Measurements from ENCODE around the gene CYP27A1. TPM values are rescaled to one million over a fixed set of nuclear protein-coding genes. Genes with fewer than 3 reads are reported as not detected.

CYP27A1 gene
- total and polyA plus RNA-seq, 4 donors = 19.3 to 50.6 (median 36.1) TPM

DNA sequence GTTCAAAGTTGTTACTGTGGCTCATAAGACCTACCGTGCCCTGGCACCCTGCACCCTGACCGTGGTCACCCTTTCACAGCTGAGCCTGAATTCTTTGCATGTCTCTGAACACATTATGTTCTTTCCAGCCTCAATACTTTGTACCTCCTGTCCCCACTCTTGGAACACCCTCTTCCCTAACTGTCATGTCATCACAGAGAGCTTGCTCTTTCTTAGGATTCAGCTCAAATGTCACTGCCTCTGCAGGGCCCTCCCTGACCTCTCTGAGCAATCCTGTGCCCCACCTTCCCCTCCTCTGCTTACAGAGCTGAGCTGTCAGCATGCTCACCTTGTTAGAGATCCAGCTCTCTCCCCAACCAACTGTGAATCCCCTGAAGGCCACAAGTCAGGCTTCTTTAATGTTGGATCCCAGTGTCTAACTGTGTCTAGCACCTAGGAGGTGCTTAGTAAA, 34.6 kb downstream of the CYP27A1 start:
- peaks cover 0 to 18% of the 10 kb centered on the region in 2 donors for H3K36me3 ChIP-seq (ENCODE audit: control insufficient read depth in 1 of 2, insufficient read depth in 2 of 2, low read length in 1 of 2)
- no peaks in the 10 kb centered on the region for H3K9me3 ChIP-seq (ENCODE audit: control insufficient read depth, low read length)
- H3K27me3 ChIP-seq (ENCODE audit: control insufficient read depth in 1 of 2, insufficient read depth in 2 of 2, low read length in 1 of 2) = no peaks in the 10 kb centered on the region
- DNase-seq = no peak
- no peak overlapping the region for H3K27ac ChIP-seq (ENCODE audit: low read depth in 1 of 2, low read length in 2 of 2)
- ATAC-seq (ENCODE audit: low FRiP score) = no peak
- H3K4me3 ChIP-seq (ENCODE audit: low read length in 2 of 2) = no peak overlapping the region
- no peaks in the 10 kb centered on the region for H3K4me1 ChIP-seq (ENCODE audit: control insufficient read depth in 1 of 2, insufficient read depth in 2 of 2, low read length in 2 of 2)
- intact Hi-C loops (cut with DNase I) = no loop called here
- WGBS, 2 donors = 85 to 90% methylated on average over 2 of the region's 2 CpGs

DNA sequence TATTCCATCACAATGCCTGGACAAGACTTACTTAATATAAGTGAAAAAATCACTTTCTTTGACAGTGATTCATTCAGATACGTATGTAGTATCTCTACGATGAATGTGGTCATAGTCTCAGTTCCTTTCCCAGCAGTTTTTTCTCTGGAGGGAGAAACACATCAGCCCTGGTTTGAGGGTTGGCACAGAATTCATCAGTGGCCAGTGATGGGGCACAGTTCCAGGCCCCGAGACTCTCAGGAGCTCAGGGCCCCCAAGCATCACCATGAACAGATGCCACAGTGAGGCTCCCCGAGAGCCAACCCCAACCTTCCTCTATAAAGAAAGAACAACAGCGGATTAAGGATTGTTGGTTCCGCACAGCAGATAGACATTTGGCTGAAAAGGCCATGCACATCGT, 37.1 kb downstream of the CYP27A1 start:
- intact Hi-C loops (cut with DNase I) = no loop called here
- ATAC-seq (ENCODE audit: low FRiP score) = no peak
- H3K27ac ChIP-seq (ENCODE audit: low read depth in 1 of 2, low read length in 2 of 2) = no peak overlapping the region
- H3K4me3 ChIP-seq (ENCODE audit: low read length in 2 of 2) = no peak overlapping the region
- no peaks in the 10 kb centered on the region for H3K27me3 ChIP-seq (ENCODE audit: control insufficient read depth in 1 of 2, insufficient read depth in 2 of 2, low read length in 1 of 2)
- 90 to 91% methylated on average over 7 of the region's 7 CpGs for WGBS, 2 donors
- no peak for DNase-seq
- no peaks in the 10 kb centered on the region for H3K4me1 ChIP-seq (ENCODE audit: control insufficient read depth in 1 of 2, insufficient read depth in 2 of 2, low read length in 2 of 2)
- H3K9me3 ChIP-seq (ENCODE audit: control insufficient read depth, low read length) = no peaks in the 10 kb centered on the region
- H3K36me3 ChIP-seq (ENCODE audit: control insufficient read depth in 1 of 2, insufficient read depth in 2 of 2, low read length in 1 of 2) = peaks cover 0 to 9% of the 10 kb centered on the region in 2 donors

DNA sequence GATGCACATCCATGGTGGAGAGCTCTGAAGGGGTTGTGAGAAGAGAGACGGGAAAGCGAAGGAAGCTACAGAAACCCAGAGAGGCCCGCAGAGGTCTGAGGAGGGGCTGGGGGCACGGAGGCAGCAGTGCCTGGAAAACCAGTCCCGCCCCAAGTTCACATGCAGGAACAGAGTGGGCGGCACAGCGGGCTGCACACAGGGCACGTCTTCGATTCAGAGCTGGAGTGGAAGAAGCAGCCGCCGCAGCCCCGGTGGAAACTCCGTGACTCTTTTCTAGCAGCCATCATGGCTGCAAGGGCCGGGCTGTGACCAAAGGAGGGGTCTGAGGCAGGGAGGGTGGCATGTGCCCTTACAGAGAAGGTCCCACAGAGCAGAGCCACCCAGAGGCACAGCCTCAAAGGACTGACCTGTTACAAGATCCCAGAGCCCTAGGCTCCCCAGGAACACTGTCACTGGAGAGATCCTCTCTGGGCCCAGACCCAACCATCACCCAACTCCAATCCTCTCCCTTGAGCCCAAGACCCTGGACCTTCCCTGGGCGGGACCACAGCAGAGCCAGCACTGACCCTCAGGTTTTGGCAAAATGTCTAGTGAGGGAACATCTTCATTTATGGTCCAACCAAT, 38.9 kb downstream of the CYP27A1 start:
- peaks cover 0 to 4% of the 10 kb centered on the region in 2 donors for H3K36me3 ChIP-seq (ENCODE audit: control insufficient read depth in 1 of 2, insufficient read depth in 2 of 2, low read length in 1 of 2)

DNA sequence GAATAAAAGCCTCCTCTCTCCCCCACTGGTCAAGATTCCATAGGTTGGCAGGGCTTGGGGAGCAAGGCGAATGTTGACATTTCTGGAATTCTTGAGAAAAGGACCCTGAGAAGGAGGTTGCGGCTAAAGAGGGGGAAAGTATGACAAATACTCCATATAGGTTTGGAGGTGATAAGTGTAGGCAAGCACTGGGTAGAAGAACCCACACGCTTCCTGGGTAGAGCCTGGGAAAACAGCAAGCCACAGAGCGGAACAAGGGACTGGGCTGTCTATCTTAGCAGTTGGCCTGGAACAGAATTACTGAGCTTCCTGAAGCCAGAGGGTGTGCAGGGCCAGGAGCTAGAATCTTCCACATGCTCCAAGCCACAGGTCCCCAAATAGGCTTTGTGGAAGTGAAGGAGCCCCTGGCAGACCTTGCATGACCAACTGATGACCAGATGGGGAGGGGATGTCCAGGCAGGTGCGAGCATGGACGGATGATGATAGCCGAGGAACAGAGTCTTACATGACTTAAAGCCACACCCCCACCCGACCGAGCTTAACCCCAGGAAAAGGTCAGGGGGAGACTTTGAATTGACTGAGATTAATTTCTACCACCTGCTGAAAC, 39.8 kb downstream of the CYP27A1 start:
- Histone ChIP-seq H3K9me3 (ENCODE audit: control insufficient read depth, low read length) (no peaks in the 10 kb centered on the region), H3K4me1 (ENCODE audit: control insufficient read depth in 1 of 2, insufficient read depth in 2 of 2, low read length in 2 of 2) (no peaks in the 10 kb centered on the region), H3K27me3 (ENCODE audit: control insufficient read depth in 1 of 2, insufficient read depth in 2 of 2, low read length in 1 of 2) (no peaks in the 10 kb centered on the region), H3K27ac (ENCODE audit: low read depth in 1 of 2, low read length in 2 of 2) (no peak overlapping the region), H3K4me3 (ENCODE audit: low read length in 2 of 2) (no peak overlapping the region), H3K36me3 (ENCODE audit: control insufficient read depth in 1 of 2, insufficient read depth in 2 of 2, low read length in 1 of 2) (peaks cover 0 to 2% of the 10 kb centered on the region in 2 donors)
- intact Hi-C loops (cut with DNase I) = no loop called here
- ATAC-seq (ENCODE audit: low FRiP score) (no peak), DNase-seq (no peak)
- WGBS, 2 donors = 80 to 82% methylated on average over 9 of the region's 9 CpGs

More for the DNA sequence above, 38.9 kb downstream of the CYP27A1 start:
- Histone ChIP-seq H3K4me3 (ENCODE audit: low read length in 2 of 2) (no peak overlapping the region), H3K4me1 (ENCODE audit: control insufficient read depth in 1 of 2, insufficient read depth in 2 of 2, low read length in 2 of 2) (no peaks in the 10 kb centered on the region), H3K27ac (ENCODE audit: low read depth in 1 of 2, low read length in 2 of 2) (no peak overlapping the region), H3K9me3 (ENCODE audit: control insufficient read depth, low read length) (no peaks in the 10 kb centered on the region), H3K27me3 (ENCODE audit: control insufficient read depth in 1 of 2, insufficient read depth in 2 of 2, low read length in 1 of 2) (no peaks in the 10 kb centered on the region)
- WGBS, 2 donors = 97 to 98% methylated on average over 15 of the region's 15 CpGs
- DNase-seq (no peak), ATAC-seq (ENCODE audit: low FRiP score) (peak; percentile 9)
- intact Hi-C loops (cut with DNase I) = no loop called here

DNA sequence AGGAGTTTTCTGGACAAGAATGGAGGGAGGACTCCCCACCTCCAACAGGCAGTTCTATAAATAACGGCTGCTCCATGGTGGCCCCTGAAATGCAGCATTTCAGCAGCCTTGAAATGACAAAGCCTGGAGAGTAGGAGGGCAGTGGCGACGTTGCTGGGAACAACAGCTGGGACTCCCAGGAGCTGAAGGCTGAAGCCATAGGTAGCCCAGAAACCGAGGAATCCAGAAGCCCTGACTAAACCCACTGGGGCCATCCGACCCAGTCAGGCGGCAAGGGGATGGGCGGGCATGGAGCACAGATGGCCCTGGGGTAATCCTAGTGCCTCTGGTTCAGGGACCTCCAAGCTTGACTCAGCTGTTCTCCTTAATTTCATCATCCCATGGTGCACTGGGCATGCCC, 40.7 kb downstream of the CYP27A1 start:
- 67 to 70% methylated on average over 7 of the region's 7 CpGs for WGBS, 2 donors
- no peak for DNase-seq
- Histone ChIP-seq H3K27me3 (ENCODE audit: control insufficient read depth in 1 of 2, insufficient read depth in 2 of 2, low read length in 1 of 2) (no peaks in the 10 kb centered on the region), H3K27ac (ENCODE audit: low read depth in 1 of 2, low read length in 2 of 2) (no peak overlapping the region), H3K36me3 (ENCODE audit: control insufficient read depth in 1 of 2, insufficient read depth in 2 of 2, low read length in 1 of 2) (peaks cover 0 to 1% of the 10 kb centered on the region in 2 donors), H3K4me1 (ENCODE audit: control insufficient read depth in 1 of 2, insufficient read depth in 2 of 2, low read length in 2 of 2) (no peaks in the 10 kb centered on the region), H3K4me3 (ENCODE audit: low read length in 2 of 2) (no peak overlapping the region), H3K9me3 (ENCODE audit: control insufficient read depth, low read length) (no peaks in the 10 kb centered on the region)
- no peak for ATAC-seq (ENCODE audit: low FRiP score)
- intact Hi-C loops (cut with DNase I) = no loop called here

DNA sequence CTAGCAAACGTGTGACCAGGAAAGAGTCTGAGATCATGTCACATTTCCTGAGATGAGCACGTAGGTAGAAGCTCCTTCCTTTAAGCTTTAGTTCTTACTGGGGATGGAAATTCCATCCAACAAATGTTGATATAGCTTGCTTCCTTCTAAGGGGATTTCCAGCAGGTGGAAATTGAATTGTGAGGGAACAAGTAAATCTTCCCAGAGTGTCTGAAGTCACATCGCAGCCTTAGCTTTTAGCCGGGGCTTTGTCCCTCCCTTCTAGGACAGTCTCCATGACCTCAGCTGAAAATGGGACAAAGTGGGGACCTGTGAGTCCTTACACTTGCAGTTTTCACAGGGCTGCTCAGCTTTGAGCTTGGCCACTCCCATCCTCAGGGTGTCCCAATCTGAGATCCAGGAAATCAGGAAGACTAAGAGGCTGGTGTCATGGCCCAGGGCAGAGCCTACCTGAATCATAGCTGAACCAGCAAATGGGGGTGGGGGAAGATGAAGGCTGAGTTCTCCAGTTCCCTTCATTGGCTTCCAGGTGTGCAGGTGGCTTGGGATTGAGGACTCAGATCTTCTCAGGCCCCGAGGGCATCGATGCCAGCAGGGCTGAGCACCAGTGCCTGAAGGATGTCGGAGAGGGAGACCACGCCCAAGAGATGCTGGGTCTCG, 41.4 kb downstream of the CYP27A1 start:
- Histone ChIP-seq H3K9me3 (ENCODE audit: control insufficient read depth, low read length) (no peaks in the 10 kb centered on the region), H3K27ac (ENCODE audit: low read depth in 1 of 2, low read length in 2 of 2) (no peak overlapping the region), H3K36me3 (ENCODE audit: control insufficient read depth in 1 of 2, insufficient read depth in 2 of 2, low read length in 1 of 2) (peaks cover 0 to 1% of the 10 kb centered on the region in 2 donors), H3K4me3 (ENCODE audit: low read length in 2 of 2) (no peak overlapping the region), H3K27me3 (ENCODE audit: control insufficient read depth in 1 of 2, insufficient read depth in 2 of 2, low read length in 1 of 2) (no peaks in the 10 kb centered on the region), H3K4me1 (ENCODE audit: control insufficient read depth in 1 of 2, insufficient read depth in 2 of 2, low read length in 2 of 2) (no peaks in the 10 kb centered on the region)
- no peak for DNase-seq
- 90 to 91% methylated on average over 9 of the region's 9 CpGs for WGBS, 2 donors
- intact Hi-C loops (cut with DNase I) = no loop called here
- ATAC-seq (ENCODE audit: low FRiP score) = no peak

DNA sequence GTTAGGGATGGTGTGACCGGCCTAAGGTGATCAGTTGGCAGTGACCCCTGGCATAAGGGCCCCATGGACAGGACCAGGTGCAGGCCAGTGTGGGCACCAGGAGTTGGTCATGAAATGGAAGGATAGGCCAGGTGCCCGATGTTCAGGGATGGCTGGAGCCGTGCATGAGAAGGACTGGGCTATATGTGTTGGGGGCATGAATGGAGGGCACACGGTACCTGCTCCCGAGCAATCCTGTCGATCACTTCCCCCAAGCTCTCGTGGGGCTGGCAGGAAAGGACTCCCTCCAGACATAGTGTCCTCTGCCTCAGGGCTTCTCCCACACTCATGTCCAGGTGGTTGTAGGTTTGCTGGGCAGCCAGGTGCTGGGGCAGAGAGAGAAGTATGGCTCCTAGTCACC, 42.1 kb downstream of the CYP27A1 start:
- no peak overlapping the region for H3K4me3 ChIP-seq (ENCODE audit: low read length in 2 of 2)

DNA sequence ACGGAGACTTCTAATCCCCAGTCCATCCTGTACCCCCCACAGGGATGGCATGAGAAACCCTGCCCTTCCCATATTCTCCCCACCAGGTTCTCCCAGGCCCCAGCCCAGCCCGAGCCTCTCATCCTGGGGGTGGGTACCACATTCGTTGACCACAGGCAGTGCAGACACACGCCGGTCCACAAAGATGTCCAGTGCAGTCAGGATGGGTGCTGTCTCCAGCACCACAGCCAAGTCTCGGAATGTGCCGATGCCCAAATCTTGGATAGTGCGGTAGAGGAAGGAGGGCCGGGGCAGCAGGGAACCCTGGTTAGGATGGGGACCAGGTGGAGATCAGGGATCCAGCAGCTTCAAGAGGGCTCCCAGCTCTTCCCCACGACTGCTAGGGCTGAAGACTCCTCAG, 44.8 kb downstream of the CYP27A1 start:
- DNase-seq (no peak), ATAC-seq (ENCODE audit: low FRiP score) (no peak)
- Histone ChIP-seq H3K4me3 (ENCODE audit: low read length in 2 of 2) (no peak overlapping the region), H3K4me1 (ENCODE audit: control insufficient read depth in 1 of 2, insufficient read depth in 2 of 2, low read length in 2 of 2) (no peaks in the 10 kb centered on the region), H3K27me3 (ENCODE audit: control insufficient read depth in 1 of 2, insufficient read depth in 2 of 2, low read length in 1 of 2) (no peaks in the 10 kb centered on the region), H3K27ac (ENCODE audit: low read depth in 1 of 2, low read length in 2 of 2) (no peak overlapping the region), H3K36me3 (ENCODE audit: control insufficient read depth in 1 of 2, insufficient read depth in 2 of 2, low read length in 1 of 2) (peaks cover 0 to 1% of the 10 kb centered on the region in 2 donors), H3K9me3 (ENCODE audit: control insufficient read depth, low read length) (no peaks in the 10 kb centered on the region)
- intact Hi-C loops (cut with DNase I) = no loop called here
- WGBS, 2 donors = 88% methylated on average over 10 of the region's 10 CpGs

More for the DNA sequence above, 42.1 kb downstream of the CYP27A1 start:
- DNase-seq (no peak), ATAC-seq (ENCODE audit: low FRiP score) (no peak)
- intact Hi-C loops (cut with DNase I) = no loop called here
- H3K9me3 ChIP-seq (ENCODE audit: control insufficient read depth, low read length) = no peaks in the 10 kb centered on the region
- WGBS, 2 donors = 96% methylated on average over 7 of the region's 7 CpGs
- peaks cover 0 to 1% of the 10 kb centered on the region in 2 donors for H3K36me3 ChIP-seq (ENCODE audit: control insufficient read depth in 1 of 2, insufficient read depth in 2 of 2, low read length in 1 of 2)
- no peaks in the 10 kb centered on the region for H3K4me1 ChIP-seq (ENCODE audit: control insufficient read depth in 1 of 2, insufficient read depth in 2 of 2, low read length in 2 of 2)
- no peaks in the 10 kb centered on the region for H3K27me3 ChIP-seq (ENCODE audit: control insufficient read depth in 1 of 2, insufficient read depth in 2 of 2, low read length in 1 of 2)
- H3K27ac ChIP-seq (ENCODE audit: low read depth in 1 of 2, low read length in 2 of 2) = no peak overlapping the region
